CD1c-positive myeloid dendritic cell (primary cell): ENCODE data around the gene YAP1.
"Not testable (repeated sequence)": the region's sequence is repeated elsewhere in the genome, so short reads cannot be mapped to it uniquely, and the experiment has no call there.

ENCODE experiments used
- DNase-seq: peaks from one replicate; pipeline ENCODE4 v3.0.0-alpha.2; 2016; ENCODE audit errors: extremely low spot score

The YAP1 gene

DNA sequence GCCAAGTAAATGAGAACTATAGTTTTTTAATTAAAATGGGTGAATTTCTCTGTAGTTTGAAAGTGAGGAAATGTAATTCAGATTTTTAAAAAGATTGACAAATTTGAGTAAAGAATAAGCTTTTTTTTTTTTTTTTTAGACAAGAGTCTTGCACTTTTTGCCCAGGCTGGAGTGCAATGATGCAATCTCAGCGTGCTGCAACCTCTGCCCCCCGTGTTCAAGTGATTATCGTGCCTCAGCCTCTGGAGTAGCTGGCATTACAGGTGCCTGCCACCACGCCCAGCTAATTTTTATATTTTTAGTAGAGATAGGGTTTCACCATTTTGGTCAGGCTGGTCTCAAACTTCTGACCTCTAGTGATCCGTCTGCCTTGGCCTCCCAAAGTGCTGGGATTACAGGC, 90.1 kb downstream of the YAP1 start:
- not testable (repeated sequence) for DNase-seq

DNA sequence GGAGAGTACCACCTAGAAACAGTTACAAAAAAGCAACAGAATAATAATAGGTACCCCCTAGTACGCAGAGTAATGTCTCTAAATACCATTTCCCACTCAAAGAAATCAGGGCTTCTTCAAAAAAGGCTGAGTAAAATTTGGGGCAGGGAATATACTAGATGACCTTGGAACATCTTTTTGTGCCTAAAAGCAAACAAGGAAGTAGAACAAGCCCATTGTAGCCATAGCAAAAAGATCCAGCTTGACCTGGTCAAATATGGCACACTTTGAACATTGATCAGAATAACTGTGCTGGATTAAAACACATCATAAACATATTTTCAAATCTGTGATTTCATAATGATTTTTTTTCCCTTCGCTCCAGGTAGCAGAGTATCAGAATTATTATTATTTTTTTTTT, 91.5 kb downstream of the YAP1 start:
- no peak for DNase-seq

DNA sequence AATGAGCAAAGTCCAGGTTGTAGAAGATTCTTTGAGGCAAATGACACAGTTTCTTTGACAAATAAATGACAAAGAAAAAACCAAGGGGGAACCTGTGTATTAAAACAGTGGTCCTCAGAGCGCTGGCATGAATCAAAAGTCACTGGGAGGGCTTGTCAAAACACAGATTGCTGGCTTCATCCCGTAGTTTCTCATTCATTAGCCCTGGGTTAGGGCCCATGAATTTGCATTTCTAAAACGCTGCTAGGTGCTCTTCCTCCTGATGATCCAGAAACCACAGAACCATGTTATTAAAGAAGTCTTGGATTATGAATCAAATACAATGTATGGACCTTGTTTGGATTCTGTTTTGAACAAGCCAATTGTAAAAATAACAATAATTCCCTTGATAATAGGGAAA, 92.7 kb downstream of the YAP1 start:
- DNase-seq: no peak

DNA sequence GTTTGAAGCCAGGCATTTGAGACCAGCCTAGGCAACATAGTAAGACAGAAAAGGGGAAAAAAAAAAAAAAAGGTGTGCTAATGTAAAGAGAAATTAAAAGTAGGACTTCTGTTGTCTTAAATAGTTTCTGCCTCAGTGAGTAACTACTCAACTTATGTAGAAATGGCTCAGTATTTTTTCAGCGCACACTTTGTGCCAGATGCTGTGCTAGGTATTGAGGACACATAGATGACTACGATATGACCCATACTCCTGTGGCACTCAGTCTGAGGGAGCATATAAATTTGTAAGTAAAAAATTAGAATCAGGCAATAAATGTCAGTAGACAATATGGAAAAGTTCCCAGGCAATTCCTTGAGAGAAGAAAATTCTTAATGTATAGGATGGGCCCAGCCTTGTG, 93.9 kb downstream of the YAP1 start:
- DNase-seq: no peak

DNA sequence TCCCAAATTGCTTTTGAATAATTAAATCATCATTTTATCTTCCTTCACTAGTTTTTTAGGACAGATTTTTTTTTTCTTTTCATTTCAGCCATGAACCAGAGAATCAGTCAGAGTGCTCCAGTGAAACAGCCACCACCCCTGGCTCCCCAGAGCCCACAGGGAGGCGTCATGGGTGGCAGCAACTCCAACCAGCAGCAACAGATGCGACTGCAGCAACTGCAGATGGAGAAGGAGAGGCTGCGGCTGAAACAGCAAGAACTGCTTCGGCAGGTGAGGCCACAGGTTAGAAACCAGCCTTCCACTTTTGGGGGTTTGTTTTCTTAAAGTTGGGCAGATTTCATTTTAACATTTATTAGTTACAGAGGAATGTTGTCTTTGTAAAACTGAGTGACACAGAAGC, 95.6 kb downstream of the YAP1 start:
- no peak for DNase-seq

DNA sequence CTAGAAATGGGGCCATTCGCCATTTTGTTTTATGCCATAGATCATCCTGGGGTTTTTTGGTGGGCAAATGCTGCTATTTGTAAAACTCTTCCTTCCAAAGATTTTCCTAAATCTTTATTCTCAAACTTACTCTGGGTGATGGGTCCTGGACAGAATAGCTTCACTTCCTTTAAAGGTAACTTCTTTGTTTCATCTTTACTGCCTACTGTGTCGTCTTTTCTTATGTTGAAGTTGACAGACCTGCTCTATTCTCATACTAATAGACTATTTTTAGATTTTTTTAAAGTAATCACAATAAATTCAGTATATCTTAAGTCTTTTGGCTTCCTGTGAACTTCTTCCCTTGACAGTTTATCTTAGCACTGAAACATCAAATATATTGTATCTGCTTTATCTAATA, 98.6 kb downstream of the YAP1 start:
- no peak for DNase-seq

DNA sequence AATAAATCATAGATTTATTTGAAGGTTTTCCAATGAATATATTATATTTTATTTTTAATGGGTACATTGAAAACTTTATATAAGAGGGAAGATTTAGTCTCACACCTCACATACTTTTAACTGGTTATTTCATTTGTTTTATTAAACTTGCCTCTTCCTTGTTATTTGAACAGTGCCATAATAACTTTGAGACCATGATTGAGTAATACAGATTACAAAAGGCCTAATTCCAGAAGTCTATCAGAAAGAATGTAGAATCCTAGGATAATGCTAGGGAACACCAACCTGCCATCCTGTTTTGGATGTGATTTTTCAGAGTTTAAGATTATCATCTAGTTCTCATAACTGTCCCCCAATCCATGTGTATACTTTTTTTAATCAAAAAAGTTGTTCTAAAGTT, 104.4 kb downstream of the YAP1 start:
- DNase-seq: no peak

DNA sequence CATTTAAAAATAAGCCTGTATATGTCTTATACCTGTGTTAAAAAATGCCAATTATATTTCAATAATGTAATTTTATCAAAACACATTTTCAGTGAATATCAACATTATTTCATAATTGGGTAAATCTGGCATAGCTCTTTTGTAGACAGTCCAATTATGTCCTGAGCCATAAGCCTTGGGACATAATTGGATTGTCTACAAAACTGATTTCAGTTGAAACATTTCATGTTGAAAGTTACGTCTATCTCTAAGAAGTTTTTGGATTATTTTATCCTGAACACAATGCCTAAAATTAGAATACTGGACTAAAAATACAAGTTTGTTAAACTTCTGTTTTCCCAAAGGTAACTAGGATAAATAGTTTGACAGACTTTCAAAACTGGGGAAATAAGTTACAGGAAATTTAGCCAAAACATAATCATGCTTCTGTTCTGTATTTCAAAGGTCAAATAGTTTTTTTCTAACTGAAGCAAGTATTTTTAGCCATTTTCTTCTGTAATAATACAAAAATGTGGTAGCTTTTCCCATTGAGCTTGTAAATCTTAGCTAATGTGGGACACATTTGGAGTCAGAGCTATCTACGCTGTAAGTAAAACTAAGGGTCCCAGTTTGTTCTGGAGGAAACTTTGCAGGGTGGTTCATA, 106.3 kb downstream of the YAP1 start:
- DNase-seq: no peak

DNA sequence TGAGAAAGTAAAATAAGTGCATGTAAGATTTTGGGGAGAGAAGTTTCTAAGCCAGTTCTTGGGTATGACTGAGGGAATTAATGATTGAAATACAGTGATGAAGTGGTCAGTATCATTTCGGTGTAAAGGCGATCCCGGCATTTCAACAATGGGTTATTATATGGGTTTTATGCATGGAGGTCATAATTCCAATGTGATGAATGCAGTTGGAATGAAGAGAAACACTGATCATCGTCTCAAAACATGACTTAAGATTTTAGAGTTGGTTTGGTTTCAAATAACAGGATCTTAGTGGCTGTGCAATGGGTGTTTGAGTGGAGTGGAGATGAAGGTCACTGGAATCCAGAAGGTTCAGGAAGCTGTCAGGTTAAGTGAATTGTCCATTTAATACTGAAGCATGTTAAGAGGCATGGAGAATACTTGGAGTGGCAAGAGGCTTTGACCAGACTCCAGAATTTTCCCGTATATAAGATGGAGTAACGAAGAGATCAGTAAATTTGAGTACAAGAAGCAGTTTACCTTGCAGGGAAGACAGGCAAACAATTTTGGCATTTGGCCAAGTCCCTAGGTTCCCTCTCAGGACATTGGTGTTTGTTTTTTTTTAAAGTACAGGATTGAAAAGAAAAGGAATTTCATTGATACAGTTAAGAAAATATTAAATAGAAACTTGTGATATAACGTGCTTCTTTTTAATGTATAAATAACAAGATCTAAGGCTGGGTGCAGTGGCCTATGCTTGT, 110.7 kb downstream of the YAP1 start:
- DNase-seq: no peak

DNA sequence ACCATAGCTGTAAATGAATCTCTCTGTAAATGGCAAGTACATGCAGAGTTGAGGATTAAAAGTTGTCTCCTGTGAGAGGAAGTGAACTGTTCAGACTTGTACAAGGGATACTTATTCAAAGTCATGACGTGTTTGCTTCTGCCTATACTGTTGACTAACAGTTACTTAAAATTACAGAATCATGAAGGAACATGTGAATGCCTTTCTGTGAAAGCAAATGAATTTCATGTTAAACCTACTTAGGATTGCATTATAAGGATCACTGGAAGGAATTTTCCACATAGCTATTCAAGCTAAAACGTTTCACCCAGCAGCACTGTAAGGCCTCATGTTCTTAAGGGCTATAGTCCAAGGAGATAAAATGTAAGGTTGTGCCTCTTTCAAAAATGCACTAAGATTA, 113.6 kb downstream of the YAP1 start:
- no peak for DNase-seq

DNA sequence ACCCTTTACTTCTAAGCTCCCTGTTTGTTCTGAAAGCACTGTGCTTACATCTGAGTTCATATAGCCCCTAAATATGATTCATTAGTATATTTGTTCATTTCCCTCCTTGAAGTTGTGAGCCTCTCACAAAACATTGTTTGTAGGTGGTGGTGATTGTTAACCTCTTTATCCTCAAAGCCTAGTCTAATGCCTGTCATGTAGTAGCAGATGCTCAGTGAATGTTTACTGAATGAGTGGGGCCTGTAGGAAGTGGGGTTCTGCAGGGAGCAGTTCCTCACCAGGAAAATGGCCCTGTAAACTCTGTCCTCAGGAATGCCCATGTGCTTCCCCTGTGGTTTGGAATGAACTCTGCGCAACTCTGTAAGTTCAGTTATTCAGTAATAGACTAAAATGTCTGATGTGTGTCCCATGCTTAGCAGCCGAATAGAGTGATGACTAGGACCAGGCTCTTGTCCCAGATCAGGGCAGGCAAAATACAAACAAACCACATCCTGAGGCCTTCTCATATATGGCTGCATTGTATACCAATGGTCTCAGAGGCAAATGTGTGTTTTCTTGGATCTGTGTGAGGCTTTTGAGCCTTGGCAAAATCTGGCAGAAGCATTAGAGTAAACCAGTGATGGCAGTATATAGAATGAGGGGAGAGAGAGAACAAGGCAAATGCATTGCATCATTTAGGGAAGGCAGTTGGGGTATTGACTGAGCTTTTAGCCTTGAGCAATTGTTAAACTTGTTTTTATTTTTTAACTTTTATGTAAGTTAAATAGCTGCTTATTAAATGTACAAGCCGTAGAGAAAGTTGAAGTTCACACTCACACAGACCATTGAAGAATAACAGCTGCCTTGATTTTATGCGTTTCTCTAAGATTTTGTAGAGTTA, 115.7 kb downstream of the YAP1 start:
- DNase-seq: no peak

DNA sequence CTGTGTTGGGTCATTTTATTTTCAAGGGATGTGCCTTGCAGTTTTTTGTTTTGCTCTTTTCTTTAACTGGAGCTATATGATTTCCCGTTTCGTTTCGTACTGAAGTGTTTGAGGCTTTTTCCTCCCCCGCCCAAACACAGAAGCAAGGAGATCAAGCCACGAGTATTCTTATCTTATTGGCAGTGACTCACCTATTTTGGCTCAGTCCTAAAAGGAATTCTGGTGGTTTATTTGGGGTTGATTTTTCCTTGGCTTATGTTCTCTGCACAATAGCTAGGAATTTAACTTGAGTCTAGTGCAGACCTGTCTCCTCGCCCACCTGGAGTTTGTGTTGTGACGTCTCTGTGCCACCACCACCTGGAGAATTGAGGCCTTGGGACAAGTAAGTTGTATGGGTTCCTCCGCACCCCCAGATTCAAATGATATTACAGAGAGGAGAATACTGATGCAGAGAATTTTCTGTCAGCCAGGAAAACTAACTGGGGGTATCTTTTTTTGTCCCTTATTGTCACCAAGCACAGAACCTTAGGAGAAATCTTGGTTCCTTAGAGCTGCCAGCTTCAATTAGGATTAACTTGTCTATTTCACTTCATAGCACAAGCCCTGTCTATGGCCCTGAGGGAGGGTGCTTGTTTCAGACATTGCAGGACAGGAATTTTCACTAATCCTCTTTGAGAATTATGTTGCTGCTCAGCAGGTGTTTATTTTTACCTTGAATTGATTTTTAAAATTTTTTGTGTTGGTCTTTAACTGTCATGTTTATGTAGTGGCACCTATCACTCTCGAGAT, 116.6 kb downstream of the YAP1 start:
- DNase-seq: no peak

DNA sequence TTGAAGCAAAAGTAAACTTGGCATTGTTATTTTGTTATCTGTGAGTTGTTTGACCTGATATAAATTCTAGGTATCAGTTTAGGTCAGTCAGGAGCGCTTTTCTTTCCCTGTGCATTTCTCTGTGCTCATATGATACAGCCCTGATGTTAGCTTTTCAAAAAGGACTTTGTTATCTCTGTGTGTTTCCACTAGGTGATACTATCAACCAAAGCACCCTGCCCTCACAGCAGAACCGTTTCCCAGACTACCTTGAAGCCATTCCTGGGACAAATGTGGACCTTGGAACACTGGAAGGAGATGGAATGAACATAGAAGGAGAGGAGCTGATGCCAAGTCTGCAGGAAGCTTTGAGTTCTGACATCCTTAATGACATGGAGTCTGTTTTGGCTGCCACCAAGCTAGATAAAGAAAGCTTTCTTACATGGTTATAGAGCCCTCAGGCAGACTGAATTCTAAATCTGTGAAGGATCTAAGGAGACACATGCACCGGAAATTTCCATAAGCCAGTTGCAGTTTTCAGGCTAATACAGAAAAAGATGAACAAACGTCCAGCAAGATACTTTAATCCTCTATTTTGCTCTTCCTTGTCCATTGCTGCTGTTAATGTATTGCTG, 119.4 kb downstream of the YAP1 start:
- no peak for DNase-seq

DNA sequence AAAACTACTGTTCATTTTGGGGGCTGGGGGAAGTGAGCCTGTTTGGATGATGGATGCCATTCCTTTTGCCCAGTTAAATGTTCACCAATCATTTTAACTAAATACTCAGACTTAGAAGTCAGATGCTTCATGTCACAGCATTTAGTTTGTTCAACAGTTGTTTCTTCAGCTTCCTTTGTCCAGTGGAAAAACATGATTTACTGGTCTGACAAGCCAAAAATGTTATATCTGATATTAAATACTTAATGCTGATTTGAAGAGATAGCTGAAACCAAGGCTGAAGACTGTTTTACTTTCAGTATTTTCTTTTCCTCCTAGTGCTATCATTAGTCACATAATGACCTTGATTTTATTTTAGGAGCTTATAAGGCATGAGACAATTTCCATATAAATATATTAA, 119.9 kb downstream of the YAP1 start:
- no peak for DNase-seq

DNA sequence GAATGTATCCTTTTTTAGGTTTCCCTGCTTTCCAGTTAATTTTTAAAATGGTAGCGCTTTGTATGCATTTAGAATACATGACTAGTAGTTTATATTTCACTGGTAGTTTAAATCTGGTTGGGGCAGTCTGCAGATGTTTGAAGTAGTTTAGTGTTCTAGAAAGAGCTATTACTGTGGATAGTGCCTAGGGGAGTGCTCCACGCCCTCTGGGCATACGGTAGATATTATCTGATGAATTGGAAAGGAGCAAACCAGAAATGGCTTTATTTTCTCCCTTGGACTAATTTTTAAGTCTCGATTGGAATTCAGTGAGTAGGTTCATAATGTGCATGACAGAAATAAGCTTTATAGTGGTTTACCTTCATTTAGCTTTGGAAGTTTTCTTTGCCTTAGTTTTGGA, 120.7 kb downstream of the YAP1 start:
- no peak for DNase-seq

DNA sequence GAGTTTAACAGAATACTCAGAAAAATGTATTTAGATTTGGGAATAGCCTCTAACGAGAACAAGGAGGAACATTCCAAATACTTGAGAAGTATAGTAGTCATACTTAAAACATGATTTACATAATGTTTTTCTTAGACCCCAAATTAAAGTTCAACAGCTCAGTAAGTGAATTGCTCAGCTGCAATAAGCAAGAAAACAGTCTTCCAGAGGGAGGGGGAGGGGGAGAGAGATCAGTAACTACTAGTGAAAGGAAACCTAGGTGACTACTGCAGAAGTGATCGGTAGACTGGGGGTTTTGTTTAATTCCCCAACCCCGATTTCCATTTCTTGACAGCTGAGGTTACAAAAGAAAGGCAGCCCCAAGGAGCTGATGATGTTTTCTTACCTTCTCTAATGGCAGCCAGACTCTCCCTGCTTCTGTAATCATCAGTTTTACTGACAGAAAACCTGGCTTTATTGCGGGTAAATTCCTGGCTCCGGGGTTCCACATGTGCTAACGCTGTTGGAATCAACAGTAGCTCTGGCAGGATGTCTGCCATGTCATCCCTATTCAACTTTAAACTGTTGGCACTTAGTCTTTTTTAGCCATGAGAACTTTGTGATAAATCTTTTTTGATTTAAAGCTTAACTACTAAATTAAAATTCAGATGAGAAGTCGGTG, 124.7 kb downstream of the YAP1 start:
- DNase-seq: no peak

DNA sequence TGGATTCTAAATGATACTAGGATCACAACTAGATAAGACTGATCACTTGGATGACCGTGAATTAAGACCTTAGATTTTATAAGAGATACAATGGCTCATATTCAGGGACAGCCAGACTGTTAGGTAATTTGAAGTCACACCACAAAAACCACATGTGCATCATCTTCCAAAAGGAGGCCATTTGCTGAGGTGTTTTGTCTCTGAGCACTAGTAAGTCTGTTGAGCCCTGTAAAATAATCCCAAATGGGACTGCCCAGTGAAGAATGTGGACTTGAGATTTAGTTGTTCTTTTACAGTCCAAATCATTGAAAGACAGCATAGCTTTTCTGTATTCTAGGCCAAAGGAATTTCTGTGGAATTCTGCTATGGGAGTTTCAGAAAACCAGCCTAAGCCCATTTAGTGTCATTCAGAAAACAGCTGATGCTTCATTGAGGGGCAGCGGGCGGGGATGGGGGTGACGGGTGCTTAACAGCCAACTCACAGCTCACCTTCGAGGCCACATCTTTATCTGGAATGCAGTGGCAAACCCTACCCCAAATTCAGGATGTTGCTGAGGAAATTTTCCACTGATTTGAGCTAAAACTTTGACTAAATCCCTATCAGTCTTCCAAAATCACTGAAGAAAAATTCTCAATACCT, 127.0 kb downstream of the YAP1 start:
- DNase-seq: no peak

DNA sequence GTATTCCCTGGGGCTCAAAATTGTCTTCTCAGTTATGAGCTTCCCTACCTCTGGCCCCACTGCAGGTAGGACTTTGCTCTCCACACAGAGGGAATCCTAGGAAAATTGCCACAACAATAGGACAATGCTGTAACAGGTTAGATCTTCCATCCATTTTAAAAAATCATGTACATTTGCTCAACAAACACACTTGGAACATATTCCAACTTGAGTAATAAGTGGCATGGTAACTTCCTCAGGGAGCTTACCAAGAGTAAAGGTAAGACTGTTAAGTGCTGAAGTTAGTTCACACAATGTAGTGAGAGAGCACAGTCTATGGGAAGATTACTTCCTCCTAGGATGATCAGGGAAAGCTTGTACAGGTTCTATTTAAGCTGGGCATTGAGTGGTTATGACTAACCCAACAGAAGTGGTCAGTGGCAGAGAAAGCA, 128.2 kb downstream of the YAP1 start:
- no peak for DNase-seq

DNA sequence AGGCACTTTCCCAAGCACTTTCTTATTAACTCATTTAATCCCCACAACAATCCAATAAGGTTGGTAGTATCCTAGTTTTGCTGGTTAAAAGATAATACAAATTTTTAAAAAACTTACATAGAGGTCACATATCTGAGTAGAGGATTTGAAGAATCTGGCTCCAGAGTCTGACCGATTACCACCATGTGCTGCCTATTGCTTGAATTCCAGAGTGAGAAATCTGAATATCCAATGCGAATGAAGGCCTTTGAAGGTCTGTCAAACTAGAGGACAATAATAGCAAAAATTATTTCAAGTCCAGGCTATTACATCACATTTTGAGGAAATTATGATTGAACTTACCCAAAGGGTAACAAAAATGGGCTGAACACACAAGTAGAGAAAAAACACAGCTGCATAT, 129.2 kb downstream of the YAP1 start:
- no peak for DNase-seq

DNA sequence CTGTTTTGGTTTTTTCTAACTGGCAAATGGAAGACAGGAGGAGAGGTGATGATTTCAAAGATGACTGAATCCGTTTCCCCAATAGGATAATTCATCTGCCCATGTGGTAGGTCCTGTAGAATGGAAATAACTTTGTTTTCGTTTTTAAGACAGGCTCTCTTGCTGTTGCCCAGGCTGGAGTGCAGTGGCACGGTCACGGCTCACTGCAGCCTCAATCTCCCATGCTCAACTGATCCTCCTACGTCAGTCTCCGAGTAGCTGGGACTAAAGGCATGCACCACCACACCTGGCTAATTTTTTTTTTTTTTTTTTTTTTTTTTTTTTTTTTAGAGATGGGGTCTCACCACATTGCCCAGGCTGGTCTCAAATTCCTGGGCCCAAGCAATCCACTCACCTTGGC, 129.7 kb downstream of the YAP1 start:
- no peak for DNase-seq

DNA sequence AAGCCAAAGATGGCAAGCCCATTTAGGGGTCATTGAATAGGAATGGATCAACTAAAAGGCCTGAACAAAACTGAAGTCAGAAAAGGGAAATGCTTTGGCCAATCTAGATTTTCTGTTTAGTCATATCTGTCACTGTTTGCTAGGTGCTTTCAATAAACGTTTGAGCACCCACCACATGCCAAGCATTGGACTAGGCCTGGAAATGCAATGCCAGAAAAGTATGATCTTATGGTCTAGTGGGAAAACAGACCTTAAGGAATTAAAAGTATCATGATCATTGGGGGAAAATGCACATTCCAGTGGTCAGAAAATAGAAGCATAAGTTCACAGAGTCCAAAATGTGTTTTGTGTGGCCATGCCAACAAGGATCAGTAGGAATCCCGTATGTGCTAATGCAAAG, 130.3 kb downstream of the YAP1 start:
- DNase-seq: no peak
